Gastroesophageal sphincter (tissue), 4 donors: ENCODE data around the gene ADAMTS3. TPM values are rescaled to one million over a fixed set of nuclear protein-coding genes. Genes with fewer than 3 reads are reported as not detected.

ENCODE experiments used
- ATAC-seq: fragments of 150-250 bp; one replicate; pipeline ENCODE4 v1.9.1; 2016; ENCODE audit warnings: mild to moderate bottlenecking, moderate library complexity
- H3K27ac ChIP-seq, 4 donors: fragments of 200-600 bp; sonication (generic) in 3 of 4; 1 replicate in 3 of 4; 2 replicates in 1 of 4; pipeline ENCODE4 v1.5.1; 2016 to 2019
- H3K27me3 ChIP-seq: fragments of 200-600 bp; sonication (generic); one replicate; pipeline ENCODE4 v1.5.1; 2019
- H3K36me3 ChIP-seq, 2 donors: fragments of 200-600 bp; sonication (generic); one replicate each; pipeline ENCODE4 v1.5.1; 2019; ENCODE audit warnings: control low read depth in 1 of 2
- H3K4me1 ChIP-seq, 3 donors: fragments of 200-600 bp; sonication (generic); 1 replicate in 2 of 3; 2 replicates in 1 of 3; pipeline ENCODE4 v1.5.1; 2016 to 2019; ENCODE audit warnings: control low read depth in 2 of 3
- H3K4me3 ChIP-seq, 2 donors: fragments of 200-600 bp; sonication (generic); one replicate each; pipeline ENCODE4 v1.5.1; 2019; ENCODE audit warnings: mild to moderate bottlenecking in 1 of 2, moderate library complexity in 1 of 2
- H3K9me3 ChIP-seq, 3 donors: fragments of 200-600 bp; sonication (generic); one replicate each; pipeline ENCODE4 v1.5.1; 2017 to 2019; ENCODE audit warnings: control low read depth in 2 of 3
- CTCF ChIP-seq, 4 experiments: fragments of 200-600 bp in 2 of 4; fragments of 450-650 bp in 2 of 4; sonication (generic) in 1 of 4; IDR thresholded peaks; one replicate each; pipeline ENCODE4 v1.5.1; 2017 to 2019; ENCODE audit warnings: antibody characterized with exemption in 4 of 4, mild to moderate bottlenecking in 2 of 4, moderate library complexity in 2 of 4
- EP300 ChIP-seq: sonication (generic); formaldehyde crosslinking; IDR thresholded peaks from one replicate; pipeline ENCODE4 v1.6.1; 2017; ENCODE audit warnings: antibody characterized with exemption, mild to moderate bottlenecking
- POLR2A ChIP-seq, 2 donors: fragments of 450-650 bp; IDR thresholded peaks; one replicate each; pipeline ENCODE4 v1.6.1; 2017; ENCODE audit warnings: antibody characterized with exemption in 2 of 2, mild to moderate bottlenecking in 2 of 2, moderate library complexity in 1 of 2
- POLR2AphosphoS5 ChIP-seq: sonication (generic); formaldehyde crosslinking; IDR thresholded peaks from one replicate; pipeline ENCODE4 v1.6.1; 2017; ENCODE audit warnings: antibody characterized with exemption
- WGBS, 2 donors: methylation state at CpG; one replicate each; pipeline ENCODE4 v1.1.5; 2018; ENCODE audit warnings: low coverage in 1 of 2; 5-methylcytosine and 5-hydroxymethylcytosine counted together
- total RNA-seq, 4 donors: library from RNA; depleted of rRNA; stranded (reverse); fragments of >200 nt; gene quantifications; one replicate each; pipeline ENCODE4 v1.1.0, GENCODE V29; 2016

The ADAMTS3 gene
- 1 to 10 TPM in 2 of 4 donors, under 1 TPM in 2; 0.31 to 3.0 (median 1.1) TPM for total RNA-seq

- WGBS, 2 donors = 0 to 1% methylated on average over 20 to 38 of the region's 59 CpGs
- Histone ChIP-seq H3K27me3 (no peaks in the 10 kb centered on the region), H3K36me3 (no peaks in the 10 kb centered on the region), H3K27ac (peak within 1 kb of the TSS; percentile 57 to 81 (median 76)), H3K9me3 (no peaks in the 10 kb centered on the region), H3K4me3 (peak within 1 kb of the TSS; percentile 63), H3K4me1 (peaks cover 0 to 24% (median 0%) of the 10 kb centered on the region in 3 donors)
- peak in 1 of 2 donors; percentile 31 for TF ChIP-seq POLR2A (IDR thresholded peaks at IDR 0.05)
- no peak for TF ChIP-seq EP300
- TF ChIP-seq CTCF (IDR thresholded peaks at IDR 0.05) = no peak
- peak; percentile 11 for TF ChIP-seq POLR2AphosphoS5
- ATAC-seq = peak; percentile 74
Measured at GRCh38 chr4:72568959-72569718, at the start of gene ADAMTS3. Gene ADAMTS3, minus strand, starts transcription at chr4:72569221. Its CDS starts 459 bp downstream, at chr4:72568762.

- WGBS, 2 donors = 46 to 100% methylated on average over 1 to 2 of the region's 2 CpGs
- Histone ChIP-seq H3K36me3 (no peaks in the 10 kb centered on the region), H3K4me1 (no peaks in the 10 kb centered on the region), H3K27ac (no peak overlapping the region), H3K27me3 (no peaks in the 10 kb centered on the region), H3K9me3 (no peaks in the 10 kb centered on the region), H3K4me3 (no peak overlapping the region)
- no peak for ATAC-seq
- TF ChIP-seq EP300 = no peak
- TF ChIP-seq CTCF (IDR thresholded peaks at IDR 0.05) = no peak
- TF ChIP-seq POLR2A (IDR thresholded peaks at IDR 0.05) = no peak
- TF ChIP-seq POLR2AphosphoS5 = no peak
Measured at GRCh38 chr4:72613959-72614358, 44.9 kb upstream of the ADAMTS3 start.

GRCh38 chr4:72606751-72607150 is 37.7 kb upstream of the ADAMTS3 start:
- Histone ChIP-seq H3K36me3 (no peaks in the 10 kb centered on the region), H3K4me1 (no peaks in the 10 kb centered on the region), H3K27ac (no peak overlapping the region), H3K9me3 (no peaks in the 10 kb centered on the region), H3K27me3 (no peaks in the 10 kb centered on the region), H3K4me3 (no peak overlapping the region)
- TF ChIP-seq EP300 (no peak), POLR2A (IDR thresholded peaks at IDR 0.05) (no peak), CTCF (IDR thresholded peaks at IDR 0.05) (no peak), POLR2AphosphoS5 (no peak)
- 29 to 85% methylated on average over 1 to 2 of the region's 2 CpGs for WGBS, 2 donors
- no peak for ATAC-seq

- no peaks in the 10 kb centered on the region for H3K36me3 ChIP-seq
- no peaks in the 10 kb centered on the region for H3K4me1 ChIP-seq
- TF ChIP-seq CTCF (IDR thresholded peaks at IDR 0.05) (no peak), POLR2AphosphoS5 (no peak), POLR2A (IDR thresholded peaks at IDR 0.05) (no peak), EP300 (no peak)
- WGBS, 2 donors = 22 to 45% methylated on average over 2 of the region's 2 CpGs
- no peak for ATAC-seq
- H3K4me3 ChIP-seq = no peak overlapping the region
- H3K27ac ChIP-seq = no peak overlapping the region
- H3K27me3 ChIP-seq = no peaks in the 10 kb centered on the region
- no peaks in the 10 kb centered on the region for H3K9me3 ChIP-seq
Measured at GRCh38 chr4:72604324-72604723, 35.3 kb upstream of the ADAMTS3 start.
